Stimulated activated CD4-positive, alpha-beta T cell treated with anti-CD3 and anti-CD28 coated beads, Interleukin-1b, Interleukin-23, amount 100 ng/mL, for 24 hours (primary cell): ENCODE data around the gene MIPEP.
"Not testable (repeated sequence)": the region's sequence is repeated elsewhere in the genome, so short reads cannot be mapped to it uniquely, and the experiment has no call there.

Experiments
- DNase-seq, 4 experiments: peaks; one replicate each; pipeline ENCODE4 v3.0.0-alpha.2; 2020; ENCODE audit warnings: low read depth in 4 of 4, low spot score in 1 of 4

Gene MIPEP

DNA sequence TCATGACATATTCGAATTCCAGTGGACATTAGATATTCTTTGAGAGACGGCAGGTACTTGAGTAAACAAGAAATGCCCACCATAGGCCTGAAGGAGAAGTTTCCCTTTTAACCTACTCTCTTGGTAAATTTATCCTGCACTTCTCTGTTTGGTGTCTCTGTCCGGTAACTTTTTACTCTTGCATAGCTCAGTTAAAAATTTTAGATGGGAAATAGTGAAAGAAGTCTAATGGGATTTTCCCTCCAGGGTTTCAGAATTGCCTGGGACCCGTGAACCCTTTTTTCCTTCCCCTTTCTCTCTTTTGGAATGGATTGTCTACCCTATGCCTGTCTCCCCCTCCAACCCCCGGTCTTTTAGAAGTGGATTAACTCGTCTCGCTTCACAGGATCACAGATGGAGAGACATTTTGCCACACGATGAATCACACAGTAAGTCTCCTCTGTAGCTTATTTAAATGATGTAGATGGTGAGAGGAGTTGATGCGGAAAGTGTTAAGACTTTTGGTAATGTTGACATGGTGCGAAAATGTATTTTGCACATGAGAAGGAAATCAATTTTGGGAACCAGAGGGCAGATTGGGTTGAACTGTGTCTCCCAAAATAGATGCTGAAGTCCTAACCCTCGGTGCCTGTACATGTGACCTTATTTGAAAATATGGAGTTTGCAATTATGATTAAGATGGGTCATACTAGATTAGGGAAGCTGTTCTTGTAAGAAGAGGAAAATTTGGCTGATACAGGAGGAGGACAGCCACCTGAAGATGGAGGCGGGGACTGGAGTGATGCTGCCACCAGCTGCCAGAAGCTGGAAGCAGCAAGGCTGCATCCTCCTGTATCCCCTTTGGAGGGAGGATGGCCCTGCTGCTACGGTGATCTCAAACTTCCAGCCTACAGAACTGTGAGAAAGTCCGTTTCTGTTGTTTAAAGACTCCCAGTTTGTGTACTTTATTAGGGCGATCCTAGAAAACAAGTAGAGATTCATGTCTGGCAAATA lies 711 bp upstream of the MIPEP start:
- DNase-seq: no peak

DNA sequence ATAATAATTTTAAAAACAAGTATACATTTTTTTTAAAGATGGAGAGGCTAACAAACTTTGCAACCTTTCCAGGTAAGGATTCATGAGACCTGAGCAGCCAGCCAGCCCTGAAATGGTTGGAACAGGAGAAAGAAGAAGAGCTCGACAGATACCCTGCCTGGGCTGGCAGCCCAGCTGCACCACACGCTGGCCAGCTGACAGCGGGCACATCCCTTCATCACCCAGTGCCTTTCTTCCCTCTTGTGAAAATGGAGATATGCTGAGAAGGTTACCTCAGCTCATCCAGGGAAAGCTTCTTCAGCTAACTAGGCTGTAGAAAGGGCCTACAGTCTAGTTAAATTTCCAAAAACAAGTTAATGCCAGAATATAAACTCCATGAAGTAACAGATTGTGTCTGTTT lies 4.8 kb downstream of the MIPEP start:
- not testable (repeated sequence) for DNase-seq

DNA sequence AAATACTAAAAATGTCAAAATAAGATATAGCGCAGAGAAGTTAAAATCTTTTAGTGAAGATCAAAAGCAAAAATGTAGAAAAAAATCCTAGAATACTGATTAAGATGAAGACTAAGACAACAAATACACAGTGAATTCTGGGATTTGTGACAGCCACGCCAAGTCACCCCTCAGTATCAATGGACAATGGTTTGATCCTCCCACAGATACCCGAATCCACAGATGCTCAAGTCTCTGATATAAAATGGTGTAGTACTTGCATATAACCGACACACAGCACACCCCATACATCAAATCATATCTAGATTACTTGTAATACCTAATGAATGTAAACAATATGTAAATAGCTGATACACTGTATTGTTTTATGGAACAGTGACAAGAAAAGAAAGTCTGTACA lies 5.9 kb downstream of the MIPEP start:
- no peak for DNase-seq

DNA sequence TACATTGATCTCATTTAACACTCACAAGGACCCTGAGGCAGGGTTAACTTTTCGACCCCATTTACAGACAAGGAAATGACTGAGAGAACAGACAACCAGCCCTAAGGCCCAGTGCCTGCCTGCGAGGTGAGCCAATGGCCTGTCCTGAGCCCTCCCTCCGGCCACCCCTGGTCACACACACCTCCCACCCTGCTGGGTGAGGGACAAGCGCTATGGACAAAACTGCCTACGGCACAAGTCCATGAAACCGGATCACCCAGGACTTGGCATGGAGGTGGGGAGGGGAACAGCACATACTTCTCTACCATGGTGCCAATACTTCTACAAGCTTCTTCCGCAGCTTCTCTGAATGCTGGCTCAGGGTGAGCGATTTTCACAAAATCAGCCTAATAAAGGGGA lies 7.8 kb downstream of the MIPEP start:
- not testable (repeated sequence) for DNase-seq

DNA sequence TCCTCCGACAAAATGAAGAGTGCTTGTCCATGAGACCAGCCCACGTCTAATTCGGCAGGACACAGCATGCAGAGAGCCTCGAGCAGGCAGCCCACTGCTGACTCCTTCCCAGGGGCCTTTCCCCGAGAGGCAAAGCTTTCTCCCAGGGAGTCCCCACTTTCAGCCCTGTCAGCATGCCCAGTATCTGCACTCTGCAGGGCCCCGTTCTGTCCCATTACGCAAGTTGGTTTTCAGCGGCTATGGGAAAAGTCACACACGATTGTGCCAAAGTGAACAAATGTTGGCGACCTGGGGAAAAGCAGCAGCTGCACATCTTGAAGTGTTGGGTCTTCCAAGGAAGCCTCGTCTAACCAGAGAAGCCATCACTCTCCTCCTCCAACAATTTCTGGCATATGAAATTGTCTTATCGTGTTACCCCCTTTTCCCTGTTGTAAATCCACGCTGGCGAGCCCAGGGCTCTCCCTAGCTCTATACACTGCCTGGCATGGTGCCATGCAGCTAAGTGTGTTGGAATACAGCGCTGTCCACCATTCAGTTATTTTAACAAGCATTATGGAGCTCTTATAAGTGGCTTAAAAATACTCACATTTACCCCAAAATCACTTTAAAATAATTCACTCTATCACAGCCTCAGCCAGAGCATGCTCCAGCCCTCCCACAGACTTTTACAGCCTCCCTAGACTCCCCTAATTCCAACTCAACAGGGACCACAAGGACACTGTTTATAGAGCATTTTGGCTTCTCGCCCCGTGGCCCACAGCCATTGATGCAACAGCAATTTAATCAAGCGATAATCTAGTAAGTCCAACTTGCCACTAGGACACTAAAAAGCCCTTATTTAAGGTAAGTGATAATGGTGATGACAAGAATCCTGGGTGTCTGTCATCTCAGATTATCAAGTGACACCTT lies 8.5 kb downstream of the MIPEP start:
- not testable (repeated sequence) for DNase-seq

DNA sequence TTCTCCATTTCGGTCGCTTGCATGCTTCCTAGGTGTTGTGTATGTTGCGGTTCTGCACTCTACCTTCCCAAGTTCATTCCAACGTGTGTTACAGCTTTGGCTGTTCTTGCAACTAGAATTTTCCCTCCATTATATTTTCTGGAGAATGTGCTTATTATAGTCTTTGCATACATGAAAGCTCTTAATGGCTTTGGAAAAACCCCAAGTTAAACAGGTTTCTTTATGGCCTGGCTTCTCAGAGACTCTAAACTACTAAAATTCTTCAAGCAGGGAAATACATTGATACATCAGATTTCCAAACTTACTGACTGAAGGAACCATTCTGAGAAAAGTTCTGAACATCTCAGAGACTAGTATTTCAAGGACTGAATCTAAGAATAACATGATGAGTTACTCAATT lies 11.9 kb downstream of the MIPEP start:
- no peak for DNase-seq

- DNase-seq: no peak
Measured at GRCh38 chr13:23876265-23876664, 12.9 kb downstream of the MIPEP start.

- DNase-seq: no peak
Measured at GRCh38 chr13:23871616-23872220, 17.5 kb downstream of the MIPEP start.

DNA sequence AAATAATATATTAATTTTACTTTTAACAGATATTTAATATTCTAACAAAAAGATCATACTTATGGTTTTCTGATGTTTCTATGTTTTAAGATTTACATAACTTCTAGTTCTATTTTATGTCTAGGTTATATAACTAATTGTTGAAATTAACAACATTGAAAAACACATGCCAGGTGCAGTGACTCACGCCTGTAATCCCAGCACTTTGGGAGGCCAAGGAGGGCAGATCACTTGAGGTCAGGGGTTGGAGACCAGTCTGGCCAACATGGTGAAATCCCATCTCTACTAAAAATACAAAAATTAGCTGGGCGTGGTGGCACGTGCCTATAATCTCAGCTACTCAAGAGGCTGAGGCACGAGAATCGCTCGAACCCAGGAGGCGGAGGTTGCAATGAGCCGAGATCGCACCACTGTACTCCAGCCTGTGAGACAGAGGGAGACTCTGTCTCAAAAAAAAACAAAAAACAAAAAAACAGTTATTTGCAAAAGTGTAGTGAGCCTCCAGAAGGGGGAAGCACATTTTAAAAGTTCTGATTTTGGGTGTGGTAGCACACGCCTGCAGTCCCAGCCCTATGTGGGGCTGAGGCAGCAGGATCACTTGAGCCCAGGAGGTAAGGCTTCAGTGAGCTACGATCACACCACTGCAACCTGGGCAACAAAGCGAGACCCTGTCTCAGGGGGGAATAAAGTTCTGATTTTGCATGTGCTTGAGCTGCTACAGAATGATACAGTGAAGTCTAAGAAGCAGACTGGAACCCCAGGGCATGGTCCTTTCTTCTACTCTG lies 18.7 kb downstream of the MIPEP start:
- no peak for DNase-seq

GRCh38 chr13:23868521-23868920 lies 20.7 kb downstream of the MIPEP start:
- DNase-seq: no peak

DNA sequence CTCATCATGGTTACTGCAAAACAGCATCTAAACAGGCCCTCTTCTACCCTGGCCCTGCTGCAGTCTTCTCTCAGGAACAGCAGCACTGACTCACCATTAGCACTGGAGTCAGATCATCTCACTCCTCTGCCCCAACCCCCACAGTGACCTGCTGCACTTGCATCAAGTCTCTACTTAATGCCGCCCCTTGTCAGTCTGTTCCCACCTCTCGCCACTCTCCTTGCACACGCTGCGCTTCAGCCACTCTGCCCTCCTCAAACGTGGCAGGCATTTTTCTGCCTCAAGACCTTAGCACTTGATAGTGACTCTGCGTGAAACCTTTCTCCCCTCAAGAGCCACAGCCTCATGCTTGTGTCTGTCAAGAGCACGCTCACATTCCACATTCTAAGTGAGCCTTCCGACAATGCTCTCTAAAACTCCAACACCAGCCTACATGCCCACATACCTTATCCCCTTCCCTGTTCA lies 22.1 kb downstream of the MIPEP start:
- no peak for DNase-seq

DNA sequence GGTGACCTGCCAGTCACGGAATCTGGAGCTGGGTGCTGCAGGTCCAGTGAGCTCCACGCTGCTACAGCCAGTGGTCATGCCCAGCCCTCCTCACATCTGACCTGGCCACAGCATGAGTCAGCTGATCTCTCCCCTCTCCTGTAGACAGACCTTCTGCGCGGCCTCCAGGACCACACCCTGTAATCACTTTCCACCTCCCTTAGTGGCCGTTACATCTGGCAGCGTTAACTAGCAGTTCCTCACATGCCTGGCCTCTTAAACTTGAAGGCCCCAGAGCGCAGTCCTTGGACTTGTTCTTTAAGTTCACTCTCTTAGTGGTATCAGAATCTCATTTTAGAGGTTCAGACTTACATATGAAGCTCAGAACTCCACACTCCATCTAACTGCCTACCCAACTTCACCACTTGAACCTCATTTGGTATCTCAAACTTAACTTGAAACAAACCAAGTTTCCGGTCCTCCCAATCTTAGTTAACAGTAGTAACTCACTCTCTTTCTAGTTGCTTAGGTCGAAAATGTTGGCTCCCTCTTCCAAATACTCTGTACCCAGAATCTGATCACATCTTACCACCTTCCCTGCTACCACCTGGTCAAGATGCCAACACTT lies 22.7 kb downstream of the MIPEP start:
- no peak for DNase-seq

GRCh38 chr13:23865906-23866305 lies 23.3 kb downstream of the MIPEP start:
- no peak for DNase-seq

DNA sequence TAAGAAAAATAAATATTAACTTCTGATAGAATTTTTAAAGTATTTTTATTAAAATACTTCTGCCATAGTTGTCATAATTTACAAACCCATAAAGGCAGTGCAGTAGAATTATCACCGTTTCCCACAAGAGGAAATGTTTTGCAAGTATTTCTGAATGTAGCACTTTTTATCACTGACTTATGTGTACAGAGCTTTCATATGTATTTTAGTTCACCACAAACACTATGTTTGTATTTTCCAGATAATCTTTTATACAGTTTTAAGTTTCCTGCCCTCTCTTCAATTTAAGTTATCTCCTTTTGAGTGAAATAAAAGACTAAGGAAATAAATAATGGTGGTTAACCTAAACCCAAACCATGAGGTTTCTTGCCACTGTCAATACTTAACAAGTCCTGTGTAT lies 24.2 kb downstream of the MIPEP start:
- DNase-seq: no peak

DNA sequence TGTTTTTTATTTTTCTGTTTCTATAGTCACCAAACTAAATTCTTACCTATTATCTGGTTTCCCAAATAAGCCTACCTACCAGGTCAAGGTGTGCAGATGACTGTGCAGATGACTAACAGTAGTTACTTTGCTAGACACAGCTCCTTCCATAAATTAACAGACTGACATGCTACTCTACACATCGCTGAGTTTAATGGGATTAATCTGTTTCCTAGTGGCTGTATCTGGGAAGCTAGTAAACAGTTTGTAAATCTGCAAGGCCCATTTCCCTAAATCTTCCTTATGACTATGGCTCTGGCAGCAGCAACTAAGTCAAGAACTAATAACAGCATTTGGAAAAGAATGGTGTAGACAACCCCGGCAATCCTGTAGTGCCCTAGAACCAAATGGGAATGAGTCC lies 27.9 kb downstream of the MIPEP start:
- DNase-seq: no peak

- no peak for DNase-seq
Measured at GRCh38 chr13:23859904-23860303, 29.3 kb downstream of the MIPEP start.

- no peak for DNase-seq
Measured at GRCh38 chr13:23859455-23859854, 29.7 kb downstream of the MIPEP start.

- no peak for DNase-seq
Measured at GRCh38 chr13:23858546-23858945, 30.7 kb downstream of the MIPEP start.

GRCh38 chr13:23856008-23856750 lies 33.0 kb downstream of the MIPEP start:
- DNase-seq: no peak
